Middle frontal gyrus (tissue), 1 donor: ENCODE measurements around the gene MAP3K4.
A peak's percentile ranks its signal among the peaks of the same experiment; 100 is the strongest.

Experiments
- DNase-seq: peaks from one replicate; pipeline ENCODE4 v3.0.0-alpha.2; 2015; ENCODE audit warnings: low spot score; ENCODE audit errors: extremely low spot score

Gene MAP3K4

DNA sequence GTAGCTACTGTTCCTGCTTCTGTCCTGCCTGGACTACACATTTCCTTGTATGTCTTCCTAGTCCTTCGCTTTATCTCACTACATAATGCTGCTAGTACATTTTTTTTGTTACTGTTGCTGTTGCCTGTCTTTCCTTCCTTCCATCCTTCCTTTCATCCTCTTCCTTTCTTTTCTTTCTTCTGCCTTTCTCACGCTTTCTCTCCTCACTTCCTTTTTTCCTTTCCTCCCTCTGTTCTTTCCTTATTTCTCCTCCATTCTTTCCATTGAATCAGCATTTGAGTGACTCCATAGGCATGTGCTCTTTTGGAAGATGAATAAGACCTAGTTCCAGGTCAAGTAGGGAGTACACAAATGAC is 46.3 kb downstream of the MAP3K4 start:
- no peak for DNase-seq

DNA sequence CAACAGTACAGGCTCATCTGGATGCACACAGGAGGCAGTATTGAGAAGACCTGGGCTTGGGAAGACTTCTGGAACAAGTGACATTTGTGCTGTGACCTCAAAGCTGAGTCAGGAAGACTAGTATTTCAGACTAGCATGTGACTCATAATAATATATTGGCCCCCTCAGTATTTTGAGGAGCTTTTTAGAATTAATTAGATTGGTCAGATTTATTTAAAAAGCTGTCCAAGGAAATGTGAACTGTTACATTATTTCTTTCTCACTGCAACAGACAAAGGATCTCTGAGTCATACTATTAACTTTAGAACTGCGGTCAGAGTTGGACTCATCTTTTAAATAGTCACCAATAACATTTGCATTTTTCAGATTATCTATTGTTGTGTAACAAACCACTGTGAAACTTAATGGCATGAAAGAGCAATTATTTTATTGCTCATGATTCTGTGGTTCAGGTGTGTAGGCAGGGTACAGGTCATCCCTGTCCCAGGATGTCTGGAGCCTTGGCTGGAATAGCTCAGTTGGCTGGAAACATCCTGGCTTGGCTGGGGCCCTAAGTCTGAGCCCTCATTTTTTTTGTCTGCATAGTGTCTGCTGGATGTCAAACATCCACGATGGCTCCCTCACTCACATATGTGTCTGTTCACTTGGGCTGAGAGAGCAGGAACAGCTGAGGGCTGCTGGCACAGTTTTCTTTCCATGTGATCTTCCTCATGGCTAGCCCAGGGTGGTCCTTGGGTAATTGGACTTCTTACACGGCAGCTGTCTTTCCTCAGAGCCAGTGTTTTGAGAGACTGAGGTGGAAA is 46.9 kb downstream of the MAP3K4 start:
- DNase-seq = no peak

DNA sequence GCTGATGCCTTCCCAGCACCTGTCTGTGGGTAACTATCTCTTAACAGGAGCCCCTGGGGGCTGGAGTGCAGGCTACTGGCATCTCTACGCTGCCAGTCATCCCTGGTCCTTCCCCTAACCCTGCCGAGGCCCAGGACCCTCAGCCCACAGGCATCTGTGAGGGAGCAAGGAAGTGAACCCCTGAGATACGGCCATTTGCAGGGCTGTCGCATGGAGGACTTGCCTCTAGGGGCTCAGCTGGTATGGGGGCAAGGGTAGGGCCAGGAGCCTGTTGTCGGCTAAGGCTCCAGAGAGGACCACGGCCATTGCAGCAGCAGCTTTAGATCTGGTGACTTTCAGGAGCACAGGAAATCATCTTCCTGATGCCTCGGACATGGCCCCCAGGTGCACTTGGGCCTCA is 49.7 kb downstream of the MAP3K4 start:
- DNase-seq = no peak

DNA sequence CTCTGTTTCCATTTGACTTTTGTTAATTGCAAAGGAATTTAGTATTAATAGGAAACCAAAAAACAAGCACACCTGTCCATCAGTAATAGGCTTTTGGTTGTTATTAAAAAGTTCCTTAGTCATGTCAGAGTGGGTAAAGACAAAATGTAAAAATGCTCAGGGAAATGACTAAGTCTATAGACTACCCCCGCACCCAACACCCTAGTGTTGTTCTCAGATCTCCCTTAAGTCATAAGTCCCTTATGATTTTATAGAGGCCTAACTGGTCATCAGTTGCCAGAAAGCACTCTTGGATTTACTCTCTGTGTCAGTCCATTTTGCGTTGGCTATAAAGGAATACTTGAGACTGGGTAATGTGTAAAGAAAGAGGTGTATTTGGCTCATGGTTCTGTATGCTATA is 52.8 kb downstream of the MAP3K4 start:
- DNase-seq = no peak

DNA sequence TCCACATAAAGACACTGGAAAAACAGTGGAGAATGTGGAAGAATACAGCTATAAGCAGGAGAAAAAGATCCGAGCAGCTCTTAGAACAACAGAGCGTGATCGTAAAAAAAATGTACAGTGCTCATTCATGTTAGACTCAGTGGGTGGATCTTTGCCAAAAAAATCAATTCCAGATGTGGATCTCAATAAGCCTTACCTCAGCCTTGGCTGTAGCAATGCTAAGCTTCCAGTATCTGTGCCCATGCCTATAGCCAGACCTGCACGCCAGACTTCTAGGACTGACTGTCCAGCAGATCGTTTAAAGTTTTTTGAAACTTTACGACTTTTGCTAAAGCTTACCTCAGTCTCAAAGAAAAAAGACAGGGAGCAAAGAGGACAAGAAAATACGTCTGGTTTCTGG is 57.1 kb downstream of the MAP3K4 start:
- no peak for DNase-seq

DNA sequence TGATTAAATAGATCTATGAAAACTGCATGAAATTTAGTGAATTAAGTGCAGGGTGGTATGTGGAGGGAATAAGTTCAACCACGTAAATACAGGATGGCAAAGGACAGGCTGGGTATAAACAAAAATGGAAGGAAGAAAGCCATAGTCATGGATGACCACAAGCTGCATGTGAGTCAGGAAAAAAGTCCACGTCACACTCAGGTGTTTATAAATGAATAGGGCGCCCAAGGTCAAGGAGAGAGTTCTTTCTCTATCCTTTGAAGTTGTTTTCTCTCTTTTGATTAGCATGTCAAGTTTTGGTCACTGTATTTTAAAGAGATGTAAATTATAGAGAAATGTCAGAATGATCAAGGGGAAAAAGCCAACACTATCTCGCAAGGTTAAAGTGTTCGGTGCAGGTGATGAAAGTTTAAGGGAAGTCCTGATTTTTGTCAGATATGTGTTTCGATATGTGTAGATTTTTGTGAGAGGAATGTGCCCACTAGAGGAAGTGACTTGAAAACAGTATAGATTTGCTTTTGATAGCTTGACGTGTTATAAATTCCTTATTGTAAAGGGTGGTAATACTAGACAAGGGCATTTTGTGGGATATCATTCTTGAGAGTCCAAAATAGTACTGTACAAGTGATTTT is 58.7 kb downstream of the MAP3K4 start:
- no peak for DNase-seq

DNA sequence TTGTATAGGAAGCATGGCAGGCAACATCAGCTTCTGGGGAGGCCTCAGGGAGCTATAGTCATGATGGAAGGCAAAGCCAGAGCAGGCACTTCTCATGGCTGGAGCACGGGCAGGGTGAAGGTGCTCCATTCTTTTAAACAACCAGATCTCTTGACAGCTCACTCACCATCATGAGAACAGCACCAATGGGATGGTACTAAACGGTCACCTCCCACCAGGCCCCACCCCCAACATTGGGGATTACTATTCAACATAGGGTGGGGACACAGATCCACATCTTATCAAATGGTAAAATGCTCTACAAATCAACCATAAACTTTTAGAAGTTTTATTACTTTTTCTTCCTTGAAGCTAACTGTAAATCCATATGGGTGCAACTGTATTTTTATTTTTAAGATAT is 61.5 kb downstream of the MAP3K4 start:
- no peak for DNase-seq

DNA sequence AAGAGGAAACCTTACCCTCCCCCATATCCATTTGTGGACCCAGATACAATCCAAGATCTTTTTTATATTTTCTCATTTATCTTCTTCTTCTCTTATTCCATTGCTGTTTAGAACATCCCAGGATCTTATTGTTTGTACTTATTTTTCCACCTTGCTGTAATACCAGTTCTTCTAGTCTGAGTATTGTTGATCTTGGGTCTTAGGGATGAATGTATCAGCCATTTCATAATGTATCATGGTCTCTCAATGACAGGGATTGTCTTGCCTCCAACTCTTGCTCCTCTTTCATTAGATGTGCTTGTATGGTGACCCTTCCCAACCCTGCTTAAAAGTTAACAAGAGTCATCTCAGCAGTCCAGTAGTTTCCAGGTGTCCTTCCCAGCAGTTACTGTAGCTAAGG is 63.3 kb downstream of the MAP3K4 start:
- DNase-seq = no peak

DNA sequence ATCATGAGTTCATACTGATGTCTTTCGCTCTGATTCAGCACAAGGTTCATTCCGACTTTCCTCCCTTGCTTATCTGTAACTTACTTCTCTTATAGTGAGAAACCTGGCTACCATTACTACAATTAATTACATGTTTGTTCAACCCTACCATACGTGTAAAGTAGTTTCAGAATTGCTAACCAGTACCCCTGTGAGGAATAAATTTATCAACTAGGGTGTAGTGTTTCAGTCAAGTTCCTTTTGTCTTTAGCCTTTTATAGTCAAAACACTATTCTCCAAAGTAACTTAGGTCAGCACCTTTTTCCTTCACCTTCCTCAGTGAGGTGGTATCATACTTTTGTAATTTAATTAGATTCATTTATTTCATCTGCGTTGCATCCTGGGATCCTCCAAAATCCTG is 64.9 kb downstream of the MAP3K4 start:
- DNase-seq = no peak

DNA sequence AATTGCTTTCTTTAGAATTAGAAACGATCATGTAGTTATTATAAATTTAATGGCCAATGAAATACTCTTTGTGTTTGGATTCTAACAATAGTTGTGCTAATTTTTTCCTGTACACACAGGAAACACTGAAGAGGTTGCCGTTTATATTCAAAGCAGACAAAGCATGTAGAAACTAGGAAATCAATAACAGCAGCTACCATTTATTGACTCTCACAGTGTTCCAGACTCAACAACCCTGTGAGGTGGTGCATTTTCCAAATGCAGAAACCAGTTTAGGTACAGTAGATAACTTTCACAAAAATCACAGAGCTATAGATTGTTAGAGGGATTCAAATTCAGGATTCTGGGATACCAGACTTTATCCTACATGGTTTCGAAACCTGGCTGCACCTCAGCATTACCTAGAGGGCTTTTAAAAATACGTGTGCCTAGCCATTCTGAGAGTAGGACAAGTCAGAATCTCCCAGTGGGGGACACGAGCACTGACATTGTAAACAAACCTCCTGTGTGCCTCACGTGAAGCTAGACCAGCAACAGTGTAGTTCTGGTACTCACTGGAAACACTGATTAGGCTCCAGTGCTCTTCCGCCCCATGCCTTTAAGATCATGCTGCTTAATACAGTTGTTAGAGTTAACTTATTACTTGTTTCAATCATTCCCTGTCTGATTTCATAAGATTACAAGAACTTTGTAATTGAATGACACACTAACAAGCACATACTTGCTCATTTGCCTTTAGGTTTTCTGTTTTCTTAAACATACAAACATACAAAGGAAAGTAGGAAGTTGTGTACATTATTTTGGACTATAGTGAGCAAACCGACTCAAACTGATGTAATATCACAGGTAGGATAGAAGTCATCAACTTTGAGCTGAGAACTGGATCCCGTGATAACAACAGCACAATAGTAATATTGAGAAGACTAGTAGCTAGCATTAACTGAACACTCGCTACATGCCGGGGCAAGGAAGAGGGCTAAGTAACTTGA is 65.8 kb downstream of the MAP3K4 start:
- DNase-seq = no peak

DNA sequence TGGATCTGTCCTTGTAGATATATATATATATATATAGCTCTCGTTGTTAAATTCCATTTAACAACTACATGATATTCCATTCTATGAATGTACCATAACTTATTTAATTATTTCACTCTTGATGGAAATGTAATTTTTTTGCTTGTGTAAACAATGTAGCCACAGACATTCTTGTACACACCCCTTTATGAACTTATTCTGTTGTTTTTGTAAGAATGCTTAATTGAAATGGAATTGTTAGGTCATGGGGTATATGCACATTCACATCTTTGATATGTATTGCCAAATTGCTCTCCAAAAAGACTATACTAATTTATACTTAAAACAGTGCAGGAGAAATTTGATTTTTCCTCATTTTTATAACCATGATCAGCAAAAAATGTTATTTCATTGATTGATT is 67.2 kb downstream of the MAP3K4 start:
- DNase-seq = no peak

DNA sequence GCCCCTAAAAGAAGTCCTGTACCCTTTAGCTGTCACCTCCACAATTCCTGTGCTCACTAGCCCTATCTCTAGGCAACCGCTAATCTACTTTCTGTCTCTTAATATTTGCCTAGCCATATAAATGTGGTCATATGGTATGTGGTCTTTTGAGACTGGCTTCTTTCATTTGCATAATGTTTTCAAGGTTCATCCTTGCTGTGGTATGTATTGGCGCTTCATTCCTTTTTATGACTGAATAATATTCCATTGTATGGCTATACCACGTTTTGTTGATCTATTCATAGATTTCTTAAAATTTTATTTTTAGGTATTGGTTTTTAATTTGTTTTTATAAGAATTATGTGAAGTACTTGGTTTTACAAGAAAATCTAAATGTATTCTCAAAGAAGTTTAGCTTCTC is 70.0 kb downstream of the MAP3K4 start:
- no peak for DNase-seq

DNA sequence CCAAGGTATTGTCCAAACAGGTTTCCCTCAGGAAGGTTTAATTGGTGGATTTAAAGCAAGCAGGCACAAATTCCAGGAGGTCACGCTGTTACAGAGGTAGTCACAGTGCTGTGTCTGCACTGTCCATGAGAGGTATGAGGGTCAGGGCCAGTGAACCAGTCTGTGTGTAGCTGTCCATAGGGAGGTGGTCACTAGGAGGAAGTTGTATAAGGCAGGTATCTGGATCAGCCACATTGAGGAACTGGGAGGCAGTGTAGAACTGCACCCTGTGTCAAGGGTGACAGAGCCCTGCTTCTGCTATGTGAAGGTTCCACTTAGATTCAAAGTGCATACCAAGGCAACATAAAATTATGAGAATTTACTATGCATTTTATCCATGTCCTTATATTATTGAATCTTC is 73.3 kb downstream of the MAP3K4 start:
- DNase-seq = no peak

DNA sequence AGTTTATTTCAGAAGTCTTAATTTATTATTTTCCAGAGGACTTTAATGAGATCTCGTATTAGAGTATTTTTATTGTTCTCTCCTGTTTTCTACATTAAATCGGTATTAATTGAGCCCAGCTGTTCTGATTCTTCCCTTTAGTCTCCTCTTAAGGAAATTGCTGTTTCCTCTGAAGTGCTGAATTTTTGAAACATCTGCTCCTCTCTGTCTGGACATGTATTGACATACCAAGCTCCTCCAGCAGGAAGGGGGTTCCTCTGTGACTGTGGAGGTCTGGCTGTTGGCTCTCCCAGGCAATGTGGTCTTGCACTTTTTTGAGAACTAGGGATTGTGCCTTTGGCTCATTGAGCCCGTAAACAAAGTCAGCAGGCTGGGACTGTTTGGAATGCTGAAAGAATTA is 74.9 kb downstream of the MAP3K4 start:
- DNase-seq = no peak

DNA sequence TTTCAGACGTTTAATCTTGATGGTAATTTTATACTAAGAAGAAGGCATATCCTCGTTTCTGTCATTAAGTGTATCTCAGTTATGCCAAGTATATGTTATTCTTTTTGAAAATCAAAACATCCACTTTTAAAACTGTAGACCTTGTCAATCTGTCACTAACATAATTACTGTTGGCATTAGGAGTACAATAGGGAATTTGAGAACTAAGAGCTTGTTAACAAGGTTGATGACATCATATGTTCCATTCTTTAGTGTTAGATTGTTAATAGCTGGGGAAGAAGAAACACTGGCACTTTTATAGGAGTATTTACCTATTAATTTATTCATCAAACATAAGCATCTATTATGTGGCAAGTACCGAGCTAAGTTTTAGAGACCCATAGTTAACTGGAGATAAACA is 76.2 kb downstream of the MAP3K4 start:
- DNase-seq = no peak

DNA sequence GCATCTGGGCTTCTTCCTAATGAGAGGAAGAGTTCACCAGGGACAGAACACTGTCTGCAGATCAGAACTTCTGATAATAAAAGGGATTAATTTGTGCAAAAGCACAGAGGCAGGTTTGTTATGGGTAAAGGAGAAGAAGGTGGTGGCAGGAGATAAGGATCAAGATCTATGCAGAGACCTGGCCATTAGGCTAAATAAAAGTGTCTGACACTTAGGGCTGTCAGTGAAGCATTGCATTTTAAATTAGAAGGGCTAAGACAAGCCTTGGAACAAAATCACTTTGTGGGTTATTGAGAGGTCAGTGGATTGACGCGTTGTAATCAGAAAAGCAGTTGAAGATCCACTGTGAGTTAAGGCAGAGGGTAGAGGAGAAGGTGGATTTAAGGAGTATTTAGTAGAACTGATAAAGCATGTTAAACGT is 76.8 kb downstream of the MAP3K4 start:
- DNase-seq = no peak

DNA sequence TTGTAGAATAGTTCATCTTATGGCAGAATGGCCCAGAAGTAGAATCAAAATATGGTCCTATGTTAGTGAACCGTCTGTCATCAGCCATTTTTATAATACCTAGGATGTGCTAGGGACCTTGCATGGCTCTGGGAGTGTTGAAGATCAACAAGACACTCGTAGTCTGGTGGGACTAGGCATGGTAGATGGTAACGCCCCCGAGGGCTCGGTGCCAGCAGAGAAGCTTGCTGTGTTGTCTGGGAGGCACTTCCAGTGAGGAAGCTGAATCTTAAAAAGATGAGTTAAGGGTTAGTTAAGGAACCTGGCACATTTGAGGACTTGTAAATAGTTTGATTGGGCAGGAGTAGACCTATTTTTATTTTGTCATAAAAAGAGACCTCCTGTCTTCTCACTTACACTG is 82.4 kb downstream of the MAP3K4 start:
- DNase-seq = no peak

DNA sequence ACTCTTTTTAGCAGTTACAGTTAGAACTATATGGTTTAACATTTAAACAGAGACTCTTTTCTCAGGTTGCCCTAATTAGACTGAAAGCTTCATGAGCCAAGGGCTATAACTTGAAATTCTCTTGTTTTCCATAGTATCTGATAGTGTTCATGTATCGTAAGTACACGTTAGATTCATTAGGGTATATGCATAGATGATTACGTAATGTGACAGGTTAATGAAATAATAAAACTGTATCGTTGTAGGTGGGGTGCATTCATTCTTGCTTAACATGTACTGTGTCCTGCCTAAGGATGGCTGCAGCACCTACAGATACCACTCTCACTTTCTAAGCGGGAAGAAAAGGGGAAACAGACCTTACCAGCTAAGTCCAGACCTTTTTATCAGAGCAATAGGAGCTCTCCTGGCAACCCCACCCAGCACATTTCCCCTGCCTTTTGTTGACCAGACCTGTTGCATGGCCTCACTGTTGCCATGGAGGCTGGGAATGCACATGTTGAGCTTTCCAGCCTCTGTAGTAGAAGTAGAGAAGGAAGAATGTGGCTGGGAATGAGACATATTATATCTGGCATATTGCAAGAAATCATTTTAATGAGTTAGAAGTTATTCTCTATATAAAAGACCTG is 83.0 kb downstream of the MAP3K4 start:
- DNase-seq = no peak

DNA sequence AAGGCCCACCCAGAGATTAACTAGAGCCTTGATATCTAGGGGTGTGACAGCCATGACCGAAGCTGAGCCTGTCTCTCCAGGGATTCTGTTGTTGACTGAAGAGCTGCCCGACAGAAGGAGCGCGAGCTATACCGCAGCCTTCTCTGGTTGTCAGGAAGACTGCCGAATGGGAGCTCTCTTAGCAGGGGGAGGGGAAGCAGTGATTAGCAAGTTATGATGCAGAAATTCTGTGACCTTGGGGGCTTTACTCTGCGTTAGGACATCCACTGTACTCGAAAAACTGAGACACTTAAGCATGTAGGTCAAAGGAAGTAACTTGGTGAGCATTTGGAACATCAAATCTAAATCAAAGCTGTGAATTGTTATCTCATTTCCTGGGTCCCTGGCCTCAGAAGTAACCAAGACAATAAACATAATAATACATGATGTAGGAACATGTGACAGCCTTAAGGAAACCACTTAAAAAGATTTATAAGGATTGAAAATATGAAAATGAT is 84.7 kb downstream of the MAP3K4 start:
- DNase-seq = no peak

DNA sequence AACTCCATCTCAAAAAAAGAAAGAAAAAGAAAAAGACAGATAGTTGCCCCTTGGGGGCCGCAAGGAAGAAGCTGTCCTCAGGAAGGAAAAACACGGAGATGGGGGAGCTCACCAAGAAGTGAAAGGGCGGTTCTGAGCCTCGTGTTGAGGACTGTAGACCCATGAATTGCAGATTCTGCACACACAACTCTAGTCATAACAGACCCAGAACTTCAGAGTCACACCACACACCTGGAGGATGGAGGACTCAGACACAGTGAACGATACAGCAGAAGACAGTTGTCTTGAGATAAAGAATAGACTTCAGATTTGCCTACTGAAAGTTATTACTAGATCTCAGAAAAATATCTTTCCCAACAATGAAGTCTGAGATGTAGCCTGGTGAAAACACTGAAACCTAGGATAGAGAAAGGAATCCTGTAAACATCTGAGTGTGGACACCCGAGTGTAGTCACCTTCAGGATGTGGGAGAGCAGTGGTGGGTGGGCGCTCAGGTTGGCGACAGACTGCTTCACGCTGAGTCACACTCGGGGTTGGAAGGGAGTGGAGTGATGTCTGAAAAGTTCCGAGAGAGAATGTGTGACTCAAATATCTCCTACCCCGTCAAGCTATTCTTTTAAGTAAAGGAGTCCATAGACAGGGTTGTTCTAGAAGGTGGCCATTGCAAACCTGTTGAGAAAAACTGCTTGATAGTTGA is 88.1 kb downstream of the MAP3K4 start:
- peak; percentile 26 for DNase-seq
